Endothelial cell of umbilical vein (primary cell): Measurements from ENCODE around the gene FRMD4A. TPM values are rescaled to one million over a fixed set of nuclear protein-coding genes. Genes with fewer than 3 reads are reported as not detected.

Experiments
- BruUV-seq: library from RNA; stranded (reverse); fragments of 400-500 nt; replicated peaks from 2 replicates; lab custom pipeline; 2021; lab: Mats Ljungman, UMichigan
- CTCF ChIA-PET: fragments of 300-600, 350-600 bp; sonication (Branson Sonifier 250); formaldehyde crosslinking; loops from one replicate; lab custom pipeline; 2021; ENCODE audit warnings: antibody characterized with exemption, inconsistent platforms; lab: Charles Lee
- POLR2A ChIA-PET: fragments of 300-600, 350-600 bp; sonication (Branson Sonifier 250); formaldehyde crosslinking; loops from one replicate; lab custom pipeline; 2021; ENCODE audit warnings: antibody characterized with exemption, inconsistent platforms; lab: Charles Lee
- DNase-seq: peaks from one replicate; pipeline ENCODE4 v3.0.0-alpha.2; 2011; ENCODE audit warnings: low read depth, low spot score
- FAIRE-seq: peaks from 2 replicates; lab custom pipeline; 2011; peaks lifted over from hg19 to GRCh38; lab: Jason Lieb, UNC
- H2AFZ ChIP-seq: 2 replicates; pipeline ENCODE4 v1.6.0; 2012; ENCODE audit warnings: low read depth, low read length, control low read depth, inconsistent platforms
- H3K27ac ChIP-seq: 2 replicates; pipeline ENCODE4 v1.5.1; 2011; ENCODE audit warnings: low read depth, mild to moderate bottlenecking, control low read depth, low read length, moderate library complexity; ENCODE audit not compliant: insufficient read depth
- H3K27me3 ChIP-seq, 2 experiments: 2 replicates each; pipeline versions ENCODE4 v1.6.0 to v1.6.1; 2011; ENCODE audit warnings: low read length in 2 of 2, mixed read lengths in 1 of 2; ENCODE audit not compliant: control insufficient read depth in 2 of 2, insufficient read depth in 2 of 2
- H3K36me3 ChIP-seq, 2 experiments: 2 replicates in 1 of 2; 3 replicates in 1 of 2; pipeline ENCODE4 v1.5.1; 2011; ENCODE audit warnings: low read length in 2 of 2, mild to moderate bottlenecking in 1 of 2, moderate library complexity in 1 of 2; ENCODE audit not compliant: control insufficient read depth in 2 of 2, insufficient read depth in 2 of 2; ENCODE audit errors: extremely low read depth in 1 of 2
- H3K4me1 ChIP-seq: 3 replicates; pipeline ENCODE4 v1.5.1; 2011; ENCODE audit warnings: mild to moderate bottlenecking, low read length; ENCODE audit not compliant: control insufficient read depth, insufficient read depth; ENCODE audit errors: extremely low read depth
- H3K4me2 ChIP-seq: 2 replicates; pipeline ENCODE4 v1.6.1; 2011; ENCODE audit warnings: low read length, control low read depth, mixed read lengths; ENCODE audit not compliant: insufficient read depth
- H3K4me3 ChIP-seq, 3 experiments: fragments of 200-600 bp in 1 of 3; sonication (generic), shearing (Covaris generic) in 1 of 3; replicated peaks in 1 of 3; 2 replicates each; pipeline ENCODE4 v1.5.1; 2011 to 2016; ENCODE audit warnings: control low read depth in 3 of 3, low read length in 3 of 3, mild to moderate bottlenecking in 2 of 3, inconsistent platforms in 1 of 3, low read depth in 1 of 3, moderate library complexity in 1 of 3; ENCODE audit not compliant: insufficient read depth in 1 of 3
- H3K79me2 ChIP-seq: 2 replicates; pipeline ENCODE4 v1.6.0; 2012; ENCODE audit warnings: low read length, inconsistent platforms; ENCODE audit not compliant: control insufficient read depth, insufficient read depth
- H3K9ac ChIP-seq: replicated peaks from 2 replicates; pipeline ENCODE3; 2011; ENCODE audit warnings: low read length, control low read depth; ENCODE audit not compliant: insufficient read depth; ENCODE audit errors: extremely low read depth
- H3K9me1 ChIP-seq: replicated peaks from 3 replicates; pipeline ENCODE4 v1.6.0; 2011; ENCODE audit warnings: mild to moderate bottlenecking, low read length; ENCODE audit not compliant: control insufficient read depth, insufficient read depth; ENCODE audit errors: extremely low read depth
- H3K9me3 ChIP-seq: replicated peaks from 2 replicates; pipeline ENCODE4 v1.5.1; 2012; ENCODE audit warnings: low read length, inconsistent platforms; ENCODE audit not compliant: control insufficient read depth, insufficient read depth
- H4K20me1 ChIP-seq: replicated peaks from 2 replicates; pipeline ENCODE3; 2011; ENCODE audit warnings: mild to moderate bottlenecking, low read length; ENCODE audit not compliant: control insufficient read depth, insufficient read depth; ENCODE audit errors: extremely low read depth
- CTCF ChIP-seq, 2 donors: IDR thresholded peaks; 1 replicate in 1 of 2; 2 replicates in 1 of 2; pipeline ENCODE4 v1.5.1; 2011; ENCODE audit warnings: low read length in 2 of 2, mild to moderate bottlenecking in 2 of 2, moderate library complexity in 2 of 2, control low read depth in 1 of 2, inconsistent platforms in 1 of 2, low read depth in 1 of 2; ENCODE audit not compliant: insufficient read depth in 1 of 2; ENCODE audit errors: extremely low read depth in 1 of 2
- EZH2 ChIP-seq: IDR thresholded peaks from 2 replicates; pipeline ENCODE4 v1.6.1; 2012; ENCODE audit warnings: borderline replicate concordance, low read depth, mild to moderate bottlenecking, moderate library complexity, low read length, inconsistent platforms; ENCODE audit not compliant: severe bottlenecking
- FOS ChIP-seq: IDR thresholded peaks from 2 replicates; pipeline ENCODE4 v1.6.1; 2011; ENCODE audit warnings: mild to moderate bottlenecking, low read length, moderate library complexity, borderline replicate concordance; ENCODE audit not compliant: insufficient read depth
- GATA2 ChIP-seq: IDR thresholded peaks from 2 replicates; pipeline ENCODE4 v1.7.0; 2011; ENCODE audit warnings: low read depth, mild to moderate bottlenecking, moderate library complexity, mixed read lengths, low read length; ENCODE audit not compliant: insufficient read length, insufficient read depth
- JUN ChIP-seq: IDR thresholded peaks from 2 replicates; pipeline ENCODE4 v1.6.1; 2011; ENCODE audit warnings: borderline replicate concordance, low read depth; ENCODE audit not compliant: insufficient read length, insufficient read depth
- MAX ChIP-seq: IDR thresholded peaks from 2 replicates; pipeline ENCODE4 v1.6.1; 2011; ENCODE audit not compliant: insufficient read depth, insufficient read length
- MYC ChIP-seq: IDR thresholded peaks from one replicate; pipeline ENCODE4 v1.6.1; 2011; ENCODE audit warnings: mild to moderate bottlenecking, low read depth, low read length
- POLR2A ChIP-seq: IDR thresholded peaks from 2 replicates; pipeline ENCODE4 v1.6.1; 2012; ENCODE audit warnings: low read depth, mild to moderate bottlenecking, control low read depth, low read length
- POLR2AphosphoS5 ChIP-seq: IDR thresholded peaks from 2 replicates; pipeline ENCODE4 v1.6.1; 2012; ENCODE audit warnings: low read depth, mild to moderate bottlenecking, control low read depth, low read length, moderate library complexity; ENCODE audit not compliant: insufficient read depth
- dilution Hi-C: fragments of 300-500 bp; cut with MboI; formaldehyde crosslinking; loops from one replicate; pipeline ENCODE4 v1.15.0; 2019; ENCODE audit warnings: low sequenced_read_pairs; ENCODE audit not compliant: extremely low pct_ligation_motif_present
- intact Hi-C: fragments of 100-400 bp; cut with micrococcal nuclease; formaldehyde crosslinking; loops from one replicate; pipeline ENCODE4 v1.10.0; 2022
- polyA plus RNA-seq, 4 experiments: library from polyadenylated mRNA; depleted of rRNA in 3 of 4; stranded (reverse) in 3 of 4; unstranded in 1 of 4; fragments of >200 nt; gene quantifications; 2 replicates each; pipeline versions ENCODE4 v1.2.1 to v1.2.3, GENCODE V29; 2011 to 2012; ENCODE audit warnings: missing spikeins in 1 of 4
- total RNA-seq: library from RNA; stranded (reverse); gene quantifications from 2 replicates; pipeline ENCODE4 v1.2.3, GENCODE V29; 2021

Gene FRMD4A
- total and polyA plus RNA-seq, 2 donors (not counting 3 experiments of a cell fraction or from before 2014, with no cell fraction given) = 123 to 148 TPM

- Histone ChIP-seq H3K27ac (peak overlapping the region; percentile 75), H3K9me3 (no peaks in the 10 kb centered on the region), H2AFZ (peak overlapping the region; percentile 74), H3K79me2 (no peaks in the 10 kb centered on the region), H3K9me1 (no peaks in the 10 kb centered on the region), H4K20me1 (no peaks in the 10 kb centered on the region), H3K4me2 (peak overlapping the region; percentile 70), H3K9ac (peak overlapping the region; percentile 28), H3K36me3 (no peaks in the 10 kb centered on the region), H3K4me3 (peak overlapping the region in 2 of 3 experiments; percentile 5 to 15), H3K4me1 (peaks cover 20% of the 10 kb centered on the region), H3K27me3 (no peaks in the 10 kb centered on the region)
- peak; percentile 67 for FAIRE-seq
- intact Hi-C loops (loop anchor here (1.0 to 2.0 kb wide), 2 partner anchors 25 to 135 kb away; no protein-coding TSS in a partner anchor), dilution Hi-C loops (no loop called here)
- POLR2A ChIA-PET = interaction anchor here (0.7 kb wide), 1 partner anchor 30 kb away, joined by 8 read pairs; no protein-coding TSS in a partner anchor
- DNase-seq = peak; percentile 81
- BruUV-seq = no TSS peak
- no peak for TF ChIP-seq MAX
- TF ChIP-seq POLR2AphosphoS5 = no peak
- no peak for TF ChIP-seq POLR2A
- TF ChIP-seq CTCF (IDR thresholded peaks at IDR 0.05; ENCODE audit: extremely low read depth in 1 of 2, insufficient read depth in 1 of 2, low read depth in 1 of 2, low read length in 2 of 2) = no peak
- no peak for TF ChIP-seq GATA2
- no peak for TF ChIP-seq EZH2
- no peak for TF ChIP-seq JUN
- no peak for TF ChIP-seq FOS
- no peak for TF ChIP-seq MYC
- CTCF ChIA-PET = interaction anchor here (0.6 to 1.8 kb wide), 11 partner anchors 8 to 173 kb away, joined by 3 to 9 read pairs (median 3); no protein-coding TSS in a partner anchor
Measured at GRCh38 chr10:13959443-13960359, 371.0 kb downstream of the FRMD4A start.
